Measurements from ENCODE around the gene SYNE1. TPM values are rescaled to one million over a fixed set of nuclear protein-coding genes. Genes with fewer than 3 reads are reported as not detected.

Gene SYNE1
- total RNA-seq, 1 experiment from 2014 or later, result 3.0 TPM

- H3K9me3 Mint-ChIP-seq, result no peaks in the 10 kb centered on the region
- no peak overlapping the region for H2BK20ac ChIP-seq (ENCODE audit: low read depth, low read length, poor library complexity, severe bottlenecking)
- H3T11ph ChIP-seq (ENCODE audit: low read length), result no peak overlapping the region
- H4K20me1 ChIP-seq (ENCODE audit: control insufficient read depth, insufficient read depth, insufficient read length), result no peaks in the 10 kb centered on the region
- no peaks in the 10 kb centered on the region for H3K9me3 ChIP-seq (ENCODE audit: control insufficient read depth, low read depth, low read length)
- H2BK5ac ChIP-seq (ENCODE audit: insufficient read length, low read length), result no peak overlapping the region
- no peaks in the 10 kb centered on the region for H3K4me1 ChIP-seq (ENCODE audit: insufficient read depth, low read length)
- H3K4ac ChIP-seq (ENCODE audit: low read depth, low read length), result no peak overlapping the region
- no peaks in the 10 kb centered on the region for H3K27me3 ChIP-seq (ENCODE audit: insufficient read depth, low read length)
- no peak overlapping the region for H3K18ac ChIP-seq (ENCODE audit: insufficient read length, low read depth, low read length)
- no peak overlapping the region for H2AK5ac ChIP-seq (ENCODE audit: insufficient read length, low read length)
- H3K14ac ChIP-seq (ENCODE audit: insufficient read depth, low read length), result no peak overlapping the region
- peaks cover 4 to 7% of the 10 kb centered on the region in 2 experiments; a peak in 3 of 4 replicates for H3K4me1 Mint-ChIP-seq
- DNase-seq, result no peak
- H2BK15ac ChIP-seq (ENCODE audit: low read depth, low read length), result no peak overlapping the region
- no peak overlapping the region for H4K5ac ChIP-seq (ENCODE audit: insufficient read length, low read depth, low read length)
- no peak overlapping the region for H2BK12ac ChIP-seq (ENCODE audit: insufficient read length, low read depth, low read length)
- no peak overlapping the region for H3K27ac ChIP-seq (ENCODE audit: insufficient read length, low read depth, low read length)
- no peak overlapping the region for H4K91ac ChIP-seq (ENCODE audit: insufficient read length, low read depth, low read length)
- H3K4me3 Mint-ChIP-seq, result no peak overlapping the region
- H3K27me3 Mint-ChIP-seq (ENCODE audit: low read depth), result no peaks in the 10 kb centered on the region
- H3K56ac ChIP-seq (ENCODE audit: insufficient read length, low read depth, low read length), result no peak overlapping the region
- H2BK120ac ChIP-seq (ENCODE audit: low read depth, low read length, poor library complexity, severe bottlenecking), result no peak overlapping the region
- H3K23ac ChIP-seq (ENCODE audit: insufficient read length, low read depth, low read length), result no peak overlapping the region
- no peak overlapping the region for H4K8ac ChIP-seq (replicated peaks; ENCODE audit: insufficient read length, low read depth, low read length)
- H3K79me2 ChIP-seq (ENCODE audit: insufficient read depth, low read length), result no peaks in the 10 kb centered on the region
- no peak overlapping the region for H2AFZ ChIP-seq (ENCODE audit: low read length)
- no peak overlapping the region for H3K4me2 ChIP-seq (ENCODE audit: insufficient read depth, insufficient read length, low read length)
- no peaks in the 10 kb centered on the region for H3K79me1 ChIP-seq (ENCODE audit: insufficient read depth, low read depth, low read length, poor library complexity, severe bottlenecking)
- no CpG with 5 or more reads among the region's 6 CpGs for WGBS (ENCODE audit: extremely low coverage, insufficient read length, low lambda C conversion rate)
- H3K23me2 ChIP-seq (ENCODE audit: insufficient read length, low read depth, low read length, poor library complexity, severe bottlenecking), result no peaks in the 10 kb centered on the region
- no peak for TF ChIP-seq CTCF (conservative IDR thresholded peaks at IDR 0.05)
- no peaks in the 10 kb centered on the region for H3K36me3 Mint-ChIP-seq (ENCODE audit: insufficient read depth in 1 of 3, low read depth in 3 of 3)
- peak overlapping the region in 1 of 3 experiments; percentile 53; a peak in 2 of 7 replicates for H3K27ac Mint-ChIP-seq
- no peak overlapping the region for H3K9ac ChIP-seq (ENCODE audit: extremely low read depth, insufficient read length, low read length)
These were observed 489.9 kb downstream of the SYNE1 start for GRCh38 chr6:152147269-152147668.
